HCT116 (cell line): Measurements from ENCODE around the gene MESD. TPM values are rescaled to one million over a fixed set of nuclear protein-coding genes. Genes with fewer than 3 reads are reported as not detected.

Source experiments
- ATAC-seq: fragments of 200-7000 bp; cut with Tn5 transposase; 2 replicates; pipeline ENCODE4 v1.9.1; 2020; ENCODE audit warnings: mild to moderate bottlenecking, moderate library complexity
- BruUV-seq: library from RNA; stranded (reverse); fragments of 400-500 nt; replicated peaks from 2 replicates; lab custom pipeline; 2021; lab: Mats Ljungman, UMichigan
- CTCF ChIA-PET: fragments of 300-600 bp; sonication (Branson Sonifier 250); formaldehyde crosslinking; loops from one replicate; lab custom pipeline; 2021; ENCODE audit warnings: antibody characterized with exemption; lab: Charles Lee
- POLR2A ChIA-PET: fragments of 300-600, 350-600 bp; sonication (Branson Sonifier 250); formaldehyde crosslinking; loops from one replicate; lab custom pipeline; 2021; ENCODE audit warnings: antibody characterized with exemption; lab: Charles Lee
- RAD21 ChIA-PET, 2 experiments: fragments of 300-600 bp; sonication (Branson Sonifier 250); formaldehyde crosslinking; loops; one replicate each; lab custom pipeline; 2023; ENCODE audit warnings: low total read pairs in 2 of 2; ENCODE audit not compliant: uncharacterized antibody in 2 of 2, unreplicated experiment in 2 of 2, low non-redundant PET in 1 of 2; lab: Charles Lee
- DNase-seq: peaks from one replicate; pipeline ENCODE4 v3.0.0-alpha.2; 2010; ENCODE audit warnings: low read depth, low spot score
- H2AFZ ChIP-seq: fragments of 200-600 bp; shearing (Covaris generic), sonication (generic); 2 replicates; pipeline ENCODE4 v1.6.1; 2017; ENCODE audit warnings: low read depth, mixed run types, mixed read lengths, antibody characterized with exemption, low read length; ENCODE audit not compliant: poor library complexity, severe bottlenecking
- H3K27ac ChIP-seq: 2 replicates; pipeline ENCODE4 v1.5.1; 2012; ENCODE audit warnings: low read depth, low read length
- H3K27me3 ChIP-seq: fragments of 200-600 bp; sonication (generic); 2 replicates; pipeline ENCODE4 v1.6.1; 2016; ENCODE audit warnings: mixed run types, low read length, mixed read lengths; ENCODE audit not compliant: insufficient read depth
- H3K36me3 ChIP-seq, 2 experiments: fragments of 200-500 bp in 1 of 2; fragments of 200-600 bp in 1 of 2; sonication (Bioruptor generic) in 1 of 2; sonication (generic) in 1 of 2; 2 replicates each; pipeline versions ENCODE4 v1.5.1 to v1.6.1; 2014 to 2016; ENCODE audit warnings: low read length in 2 of 2, inconsistent platforms in 1 of 2, mixed read lengths in 1 of 2, mixed run types in 1 of 2; ENCODE audit not compliant: insufficient read depth in 2 of 2, control insufficient read depth in 1 of 2
- H3K4me1 ChIP-seq, 2 experiments: fragments of 200-600 bp in 1 of 2; sonication (generic) in 1 of 2; 2 replicates each; pipeline versions ENCODE4 v1.5.1 to v1.6.1; 2012 to 2017; ENCODE audit warnings: low read length in 2 of 2, inconsistent platforms in 1 of 2, mild to moderate bottlenecking in 1 of 2, mixed read lengths in 1 of 2, mixed run types in 1 of 2, moderate library complexity in 1 of 2; ENCODE audit not compliant: insufficient read depth in 2 of 2, control insufficient read depth in 1 of 2
- H3K4me2 ChIP-seq: fragments of 200-600 bp; sonication (generic); 2 replicates; pipeline ENCODE4 v1.6.1; 2017; ENCODE audit warnings: mixed run types, low read length, mixed read lengths
- H3K4me3 ChIP-seq, 2 experiments: fragments of 200-600 bp in 1 of 2; sonication (generic) in 1 of 2; replicated peaks in 1 of 2; 2 replicates each; pipeline ENCODE4 v1.5.1; 2011 to 2016; ENCODE audit warnings: low read length in 2 of 2, control low read depth in 1 of 2, low read depth in 1 of 2, mild to moderate bottlenecking in 1 of 2, mixed read lengths in 1 of 2, mixed run types in 1 of 2
- H3K79me2 ChIP-seq: fragments of 200-600 bp; sonication (generic); 2 replicates; pipeline ENCODE4 v1.6.1; 2017; ENCODE audit warnings: mild to moderate bottlenecking, mixed run types, low read length, moderate library complexity, mixed read lengths; ENCODE audit not compliant: insufficient read depth
- H3K9ac ChIP-seq: fragments of 200-600 bp; sonication (generic); 2 replicates; pipeline ENCODE4 v1.6.1; 2016; ENCODE audit warnings: low read length, mixed read lengths
- H3K9me2 ChIP-seq: fragments of 200-600 bp; sonication (generic), shearing (Covaris generic); 2 replicates; pipeline ENCODE4 v1.6.1; 2017; ENCODE audit warnings: mixed run types, mild to moderate bottlenecking, moderate library complexity; ENCODE audit not compliant: insufficient read depth
- H3K9me3 ChIP-seq, 2 experiments: fragments of 200-500 bp in 1 of 2; fragments of 200-600 bp in 1 of 2; sonication (Bioruptor generic) in 1 of 2; sonication (generic) in 1 of 2; 2 replicates each; pipeline ENCODE4 v1.6.1; 2014 to 2017; ENCODE audit warnings: low read length in 2 of 2, mixed read lengths in 2 of 2, inconsistent platforms in 1 of 2, low read depth in 1 of 2, mild to moderate bottlenecking in 1 of 2, mixed run types in 1 of 2, moderate library complexity in 1 of 2; ENCODE audit not compliant: control insufficient read depth in 1 of 2, insufficient read depth in 1 of 2
- H4K20me1 ChIP-seq: fragments of 200-600 bp; sonication (generic), shearing (Covaris generic); 2 replicates; pipeline ENCODE4 v1.6.1; 2017; ENCODE audit warnings: mixed run types, mild to moderate bottlenecking, moderate library complexity; ENCODE audit not compliant: insufficient read depth
- CBX3 ChIP-seq: IDR thresholded peaks from 2 replicates; pipeline ENCODE4 v1.6.1; 2012; ENCODE audit warnings: low read depth
- CEBPB ChIP-seq: IDR thresholded peaks from 2 replicates; pipeline ENCODE4 v1.6.1; 2012; ENCODE audit warnings: low read depth
- EGR1 ChIP-seq: IDR thresholded peaks from 2 replicates; pipeline ENCODE4 v1.6.1; 2012; ENCODE audit warnings: low read depth
- EZH2 ChIP-seq: fragments of 200-600 bp; sonication (generic); IDR thresholded peaks from 2 replicates; pipeline ENCODE4 v1.6.1; 2017; ENCODE audit warnings: antibody characterized with exemption, mixed run types
- EZH2phosphoT487 ChIP-seq: fragments of 200-600 bp; IDR thresholded peaks from 2 replicates; pipeline ENCODE4 v1.6.1; 2018; ENCODE audit warnings: antibody characterized with exemption, borderline replicate concordance
- POLR2A ChIP-seq: IDR thresholded peaks from 2 replicates; pipeline ENCODE4 v1.7.0; 2011; ENCODE audit warnings: borderline replicate concordance; ENCODE audit not compliant: insufficient read depth, insufficient read length; ENCODE audit errors: extremely low read depth
- POLR2AphosphoS5 ChIP-seq: IDR thresholded peaks from 2 replicates; pipeline ENCODE4 v1.6.1; 2011; ENCODE audit warnings: mild to moderate bottlenecking, low read depth, low read length, moderate library complexity
- RAD21 ChIP-seq: IDR thresholded peaks from 2 replicates; pipeline ENCODE4 v1.6.1; 2012; ENCODE audit warnings: low read depth, mild to moderate bottlenecking
- SIN3A ChIP-seq: IDR thresholded peaks from 2 replicates; pipeline ENCODE4 v1.6.1; 2012; ENCODE audit warnings: low read depth
- SP1 ChIP-seq: IDR thresholded peaks from 2 replicates; pipeline ENCODE4 v1.6.1; 2012; ENCODE audit warnings: low read depth
- SRF ChIP-seq: IDR thresholded peaks from 2 replicates; pipeline ENCODE4 v1.6.1; 2012; ENCODE audit warnings: low read depth
- TCF7L2 ChIP-seq: IDR thresholded peaks from 2 replicates; pipeline ENCODE4 v1.7.0; 2011; ENCODE audit warnings: borderline replicate concordance, inconsistent platforms; ENCODE audit not compliant: insufficient read depth, insufficient read length; ENCODE audit errors: extremely low read depth
- YY1 ChIP-seq: IDR thresholded peaks from 2 replicates; pipeline ENCODE4 v1.6.1; 2011; ENCODE audit warnings: low read length, low read depth, moderate library complexity, mild to moderate bottlenecking; ENCODE audit not compliant: insufficient replicate concordance; ENCODE audit errors: extremely low read depth
- ZNF274 ChIP-seq: fragments of 200-500 bp; sonication (Bioruptor generic); IDR thresholded peaks from 2 replicates; pipeline ENCODE4 v1.6.1; 2014; ENCODE audit warnings: mild to moderate bottlenecking, low read depth, low read length, inconsistent platforms
- intact Hi-C: fragments of 100-400 bp; cut with micrococcal nuclease; formaldehyde crosslinking; loops from 2 replicates; pipeline ENCODE4 v1.10.0; 2022
- total RNA-seq: library from RNA; stranded (reverse); gene quantifications from one replicate; pipeline ENCODE4 v1.2.1, GENCODE V29; 2021; ENCODE audit not compliant: unreplicated experiment
- TF ChIP-seq, protein P1 (sequence below): IDR thresholded peaks from 2 replicates; pipeline ENCODE4 v1.6.1; 2011; ENCODE audit warnings: mild to moderate bottlenecking, low read length, moderate library complexity; ENCODE audit not compliant: insufficient replicate concordance; ENCODE audit errors: extremely low read depth
- TF ChIP-seq, protein P2 (sequence below): IDR thresholded peaks from 2 replicates; pipeline ENCODE4 v1.6.1; 2012
- TF ChIP-seq, protein P3 (sequence below): IDR thresholded peaks from 2 replicates; pipeline ENCODE4 v1.6.1; 2012; ENCODE audit warnings: low read depth

MESD gene
- total RNA-seq, 1 experiment from 2014 or later, result 22.5 TPM

DNA sequence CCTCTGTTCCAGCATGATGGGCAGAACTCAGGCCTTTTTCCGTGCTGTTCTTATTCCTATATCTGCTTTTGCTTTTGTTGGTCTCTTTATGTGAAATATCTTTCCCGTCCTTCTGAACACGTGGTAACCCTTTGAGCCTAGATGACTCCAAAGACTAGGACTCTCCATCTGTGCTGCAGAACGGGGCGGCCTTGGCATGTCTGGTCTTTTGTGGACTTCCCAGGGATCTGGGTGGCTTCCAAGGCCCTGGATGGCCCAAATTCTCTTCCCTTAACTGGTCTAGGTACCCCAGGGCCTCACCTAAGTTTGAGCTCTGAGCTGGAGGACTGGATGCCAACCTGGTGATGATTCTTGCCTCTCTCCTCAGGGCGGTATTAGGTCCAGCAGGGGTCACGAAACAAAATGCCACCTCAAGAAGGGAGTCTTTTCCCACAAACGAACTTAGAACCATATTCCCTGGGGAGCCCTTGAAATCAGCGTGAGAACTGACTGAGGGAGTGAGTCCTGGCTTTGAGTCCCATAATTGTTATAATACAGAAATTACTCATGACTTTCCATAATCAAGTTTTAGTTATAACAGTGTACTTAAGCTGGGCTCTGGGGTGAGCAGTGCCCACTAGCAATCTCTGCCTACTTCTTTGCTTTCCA, 25.0 kb upstream of the MESD start:
- Histone ChIP-seq H3K9me3 (no peaks in the 10 kb centered on the region), H3K27ac (no peak overlapping the region), H3K9ac (no peak overlapping the region), H3K36me3 (no peaks in the 10 kb centered on the region), H3K27me3 (no peaks in the 10 kb centered on the region), H2AFZ (no peak overlapping the region), H3K4me2 (no peak overlapping the region), H3K79me2 (no peaks in the 10 kb centered on the region), H3K9me2 (no peaks in the 10 kb centered on the region), H4K20me1 (no peaks in the 10 kb centered on the region), H3K4me1 (no peaks in the 10 kb centered on the region), H3K4me3 (no peak overlapping the region)
- BruUV-seq, result no TSS peak
- intact Hi-C loops, result no loop called here
- DNase-seq, result no peak
- ChIA-PET RAD21 (no interaction called here), POLR2A (no interaction called here), CTCF (no interaction called here)
- TF ChIP-seq, protein P1, sequence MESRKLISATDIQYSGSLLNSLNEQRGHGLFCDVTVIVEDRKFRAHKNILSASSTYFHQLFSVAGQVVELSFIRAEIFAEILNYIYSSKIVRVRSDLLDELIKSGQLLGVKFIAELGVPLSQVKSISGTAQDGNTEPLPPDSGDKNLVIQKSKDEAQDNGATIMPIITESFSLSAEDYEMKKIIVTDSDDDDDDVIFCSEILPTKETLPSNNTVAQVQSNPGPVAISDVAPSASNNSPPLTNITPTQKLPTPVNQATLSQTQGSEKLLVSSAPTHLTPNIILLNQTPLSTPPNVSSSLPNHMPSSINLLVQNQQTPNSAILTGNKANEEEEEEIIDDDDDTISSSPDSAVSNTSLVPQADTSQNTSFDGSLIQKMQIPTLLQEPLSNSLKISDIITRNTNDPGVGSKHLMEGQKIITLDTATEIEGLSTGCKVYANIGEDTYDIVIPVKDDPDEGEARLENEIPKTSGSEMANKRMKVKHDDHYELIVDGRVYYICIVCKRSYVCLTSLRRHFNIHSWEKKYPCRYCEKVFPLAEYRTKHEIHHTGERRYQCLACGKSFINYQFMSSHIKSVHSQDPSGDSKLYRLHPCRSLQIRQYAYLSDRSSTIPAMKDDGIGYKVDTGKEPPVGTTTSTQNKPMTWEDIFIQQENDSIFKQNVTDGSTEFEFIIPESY, result no peak
- no peak for TF ChIP-seq SIN3A
- TF ChIP-seq POLR2A, result no peak
- no peak for TF ChIP-seq RAD21
- TF ChIP-seq EZH2phosphoT487, result no peak
- TF ChIP-seq YY1, result no peak
- TF ChIP-seq, protein P2, sequence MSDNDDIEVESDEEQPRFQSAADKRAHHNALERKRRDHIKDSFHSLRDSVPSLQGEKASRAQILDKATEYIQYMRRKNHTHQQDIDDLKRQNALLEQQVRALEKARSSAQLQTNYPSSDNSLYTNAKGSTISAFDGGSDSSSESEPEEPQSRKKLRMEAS, result no peak
- no peak for TF ChIP-seq SRF
- no peak for TF ChIP-seq CEBPB
- TF ChIP-seq TCF7L2, result no peak
- TF ChIP-seq CBX3, result no peak
- no peak for TF ChIP-seq POLR2AphosphoS5
- no peak for TF ChIP-seq ZNF274
- TF ChIP-seq, protein P3, sequence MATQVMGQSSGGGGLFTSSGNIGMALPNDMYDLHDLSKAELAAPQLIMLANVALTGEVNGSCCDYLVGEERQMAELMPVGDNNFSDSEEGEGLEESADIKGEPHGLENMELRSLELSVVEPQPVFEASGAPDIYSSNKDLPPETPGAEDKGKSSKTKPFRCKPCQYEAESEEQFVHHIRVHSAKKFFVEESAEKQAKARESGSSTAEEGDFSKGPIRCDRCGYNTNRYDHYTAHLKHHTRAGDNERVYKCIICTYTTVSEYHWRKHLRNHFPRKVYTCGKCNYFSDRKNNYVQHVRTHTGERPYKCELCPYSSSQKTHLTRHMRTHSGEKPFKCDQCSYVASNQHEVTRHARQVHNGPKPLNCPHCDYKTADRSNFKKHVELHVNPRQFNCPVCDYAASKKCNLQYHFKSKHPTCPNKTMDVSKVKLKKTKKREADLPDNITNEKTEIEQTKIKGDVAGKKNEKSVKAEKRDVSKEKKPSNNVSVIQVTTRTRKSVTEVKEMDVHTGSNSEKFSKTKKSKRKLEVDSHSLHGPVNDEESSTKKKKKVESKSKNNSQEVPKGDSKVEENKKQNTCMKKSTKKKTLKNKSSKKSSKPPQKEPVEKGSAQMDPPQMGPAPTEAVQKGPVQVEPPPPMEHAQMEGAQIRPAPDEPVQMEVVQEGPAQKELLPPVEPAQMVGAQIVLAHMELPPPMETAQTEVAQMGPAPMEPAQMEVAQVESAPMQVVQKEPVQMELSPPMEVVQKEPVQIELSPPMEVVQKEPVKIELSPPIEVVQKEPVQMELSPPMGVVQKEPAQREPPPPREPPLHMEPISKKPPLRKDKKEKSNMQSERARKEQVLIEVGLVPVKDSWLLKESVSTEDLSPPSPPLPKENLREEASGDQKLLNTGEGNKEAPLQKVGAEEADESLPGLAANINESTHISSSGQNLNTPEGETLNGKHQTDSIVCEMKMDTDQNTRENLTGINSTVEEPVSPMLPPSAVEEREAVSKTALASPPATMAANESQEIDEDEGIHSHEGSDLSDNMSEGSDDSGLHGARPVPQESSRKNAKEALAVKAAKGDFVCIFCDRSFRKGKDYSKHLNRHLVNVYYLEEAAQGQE, result no peak
- no peak for TF ChIP-seq EZH2
- no peak for TF ChIP-seq SP1
- no peak for TF ChIP-seq EGR1
- no peak for ATAC-seq
